Peyer's patch (tissue), 4 donors: ENCODE measurements around the gene NDUFS7.

Experiments
- POLR2A ChIP-seq, 2 donors: fragments of 450-650 bp; IDR thresholded peaks; one replicate each; pipeline ENCODE4 v1.5.1; 2017; ENCODE audit warnings: antibody characterized with exemption in 2 of 2, mild to moderate bottlenecking in 2 of 2, moderate library complexity in 2 of 2
- TF ChIP-seq, protein P1 (sequence below), 6 experiments: fragments of 450-650 bp in 4 of 6; fragments of 200-600 bp in 2 of 6; sonication (generic) in 1 of 6; IDR thresholded peaks; one replicate each; pipeline ENCODE4 v1.5.1; 2017 to 2019; ENCODE audit warnings: antibody characterized with exemption in 6 of 6, mild to moderate bottlenecking in 3 of 6, moderate library complexity in 1 of 6

DNA sequence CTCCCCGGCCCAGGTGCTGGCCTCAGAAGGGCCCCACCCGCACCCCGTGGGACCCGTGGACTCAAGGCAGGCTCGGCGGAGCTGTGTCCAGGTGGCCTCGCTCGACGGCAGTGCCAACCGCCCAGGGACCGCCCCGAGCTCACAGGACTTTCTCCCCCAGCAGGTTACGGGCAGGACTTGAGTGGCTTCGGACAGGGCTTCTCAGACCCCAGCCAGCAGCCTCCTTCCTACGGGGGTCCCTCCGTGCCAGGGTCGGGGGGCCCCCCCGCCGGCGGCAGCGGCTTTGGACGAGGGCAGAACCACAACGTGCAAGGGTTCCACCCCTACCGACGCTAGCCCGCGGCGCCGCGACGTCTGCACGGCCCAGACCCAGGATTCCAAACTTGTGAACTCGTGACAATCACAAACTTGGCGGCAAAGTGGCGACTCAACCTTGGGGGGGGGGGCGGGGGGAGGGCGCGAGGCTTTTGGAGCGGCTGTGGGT, 50.9 kb downstream of the NDUFS7 start:
- TF ChIP-seq, protein P1, sequence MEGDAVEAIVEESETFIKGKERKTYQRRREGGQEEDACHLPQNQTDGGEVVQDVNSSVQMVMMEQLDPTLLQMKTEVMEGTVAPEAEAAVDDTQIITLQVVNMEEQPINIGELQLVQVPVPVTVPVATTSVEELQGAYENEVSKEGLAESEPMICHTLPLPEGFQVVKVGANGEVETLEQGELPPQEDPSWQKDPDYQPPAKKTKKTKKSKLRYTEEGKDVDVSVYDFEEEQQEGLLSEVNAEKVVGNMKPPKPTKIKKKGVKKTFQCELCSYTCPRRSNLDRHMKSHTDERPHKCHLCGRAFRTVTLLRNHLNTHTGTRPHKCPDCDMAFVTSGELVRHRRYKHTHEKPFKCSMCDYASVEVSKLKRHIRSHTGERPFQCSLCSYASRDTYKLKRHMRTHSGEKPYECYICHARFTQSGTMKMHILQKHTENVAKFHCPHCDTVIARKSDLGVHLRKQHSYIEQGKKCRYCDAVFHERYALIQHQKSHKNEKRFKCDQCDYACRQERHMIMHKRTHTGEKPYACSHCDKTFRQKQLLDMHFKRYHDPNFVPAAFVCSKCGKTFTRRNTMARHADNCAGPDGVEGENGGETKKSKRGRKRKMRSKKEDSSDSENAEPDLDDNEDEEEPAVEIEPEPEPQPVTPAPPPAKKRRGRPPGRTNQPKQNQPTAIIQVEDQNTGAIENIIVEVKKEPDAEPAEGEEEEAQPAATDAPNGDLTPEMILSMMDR (IDR thresholded peaks at IDR 0.05): no peak
- no peak for TF ChIP-seq POLR2A (IDR thresholded peaks at IDR 0.05)
